Fibroblast of peridontal ligament (primary cell): ENCODE results near the gene NID2.
A peak's percentile ranks its signal among the peaks of the same experiment; 100 is the strongest.

Experiments used
- DNase-seq: peaks from one replicate; pipeline ENCODE4 v3.0.0-alpha.2; 2010; ENCODE audit errors: extremely low read depth

NID2 gene

GRCh38 chr14:52068615-52069306, at the start of gene NID2:
Gene NID2 (minus strand): TSS chr14:52069059. CDS start chr14:52068994, 65 bp downstream.
- peak; percentile 97 for DNase-seq

- peak; percentile 47 for DNase-seq
These were observed 48.4 kb upstream of the NID2 start for GRCh38 chr14:52117111-52117832.

- no peak for DNase-seq
These were observed 46.4 kb upstream of the NID2 start for GRCh38 chr14:52115286-52115685.

GRCh38 chr14:52112336-52113018, 43.6 kb upstream of the NID2 start:
- peak; percentile 47 for DNase-seq

GRCh38 chr14:52111583-52111982, 42.7 kb upstream of the NID2 start:
- peak; percentile 59 for DNase-seq

- peak; percentile 64 for DNase-seq
These were observed 41.7 kb upstream of the NID2 start for GRCh38 chr14:52110441-52111086.

GRCh38 chr14:52108823-52109222, 40.0 kb upstream of the NID2 start:
- no peak for DNase-seq

- peak; percentile 55 for DNase-seq
These were observed 38.0 kb upstream of the NID2 start for GRCh38 chr14:52106840-52107239.

- no peak for DNase-seq
These were observed 34.6 kb upstream of the NID2 start for GRCh38 chr14:52103416-52103815.

GRCh38 chr14:52095794-52096193, 26.9 kb upstream of the NID2 start:
- no peak for DNase-seq

GRCh38 chr14:52095336-52095735, 26.5 kb upstream of the NID2 start:
- DNase-seq: no peak

GRCh38 chr14:52094546-52095271, 25.9 kb upstream of the NID2 start:
- peak; percentile 67 for DNase-seq

- peak; percentile 81 for DNase-seq
These were observed 23.1 kb upstream of the NID2 start for GRCh38 chr14:52091928-52092327.

GRCh38 chr14:52090936-52091335, 22.1 kb upstream of the NID2 start:
- no peak for DNase-seq

- peak; percentile 61 for DNase-seq
These were observed 20.4 kb upstream of the NID2 start for GRCh38 chr14:52089218-52089617.

- peak; percentile 94 for DNase-seq
These were observed 17.9 kb upstream of the NID2 start for GRCh38 chr14:52086711-52087110.

GRCh38 chr14:52082903-52083302, 14.0 kb upstream of the NID2 start:
- no peak for DNase-seq

GRCh38 chr14:52081964-52082363, 13.1 kb upstream of the NID2 start:
- no peak for DNase-seq

GRCh38 chr14:52080808-52081755, 12.2 kb upstream of the NID2 start:
- peak; percentile 94 for DNase-seq

- peak; percentile 84 for DNase-seq
These were observed 11.4 kb upstream of the NID2 start for GRCh38 chr14:52080158-52080800.
